HG02943 (cell line): ENCODE measurements around the gene SLC22A8.
"Not testable (repeated sequence)": the region's sequence is repeated elsewhere in the genome, so short reads cannot be mapped to it uniquely, and the experiment has no call there.

Source experiments
- ATAC-seq: cut with Tn5 transposase; IDR thresholded peaks from one replicate; pipeline ENCODE4 v1.9.1; 2021; ENCODE audit warnings: mild to moderate bottlenecking, low read depth, moderate library complexity; ENCODE audit not compliant: unreplicated experiment

SLC22A8 gene

DNA sequence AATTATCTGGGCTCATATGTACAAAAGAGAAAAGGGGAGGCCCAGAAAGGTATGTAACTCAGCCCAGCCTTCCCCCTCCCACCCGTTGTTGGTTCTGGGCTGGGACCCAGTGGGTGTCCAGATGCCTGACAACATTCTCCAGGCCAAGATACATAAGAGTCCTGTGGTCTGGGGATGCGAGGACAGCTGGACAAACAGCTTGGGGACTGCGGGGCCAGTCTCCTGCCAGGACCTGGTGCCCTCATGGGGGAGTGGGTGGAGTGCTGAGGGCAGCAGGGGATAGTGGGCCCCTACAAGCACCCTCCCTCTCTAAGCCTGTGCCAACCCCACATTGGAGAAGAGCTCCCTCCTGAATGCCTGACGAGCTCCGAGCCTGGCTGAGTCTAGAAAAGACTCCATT lies 27.4 kb downstream of the SLC22A8 start:
- no peak for ATAC-seq

- no peak for ATAC-seq
Observed at GRCh38 chr11:62985041-62985750, 30.4 kb downstream of the SLC22A8 start.

DNA sequence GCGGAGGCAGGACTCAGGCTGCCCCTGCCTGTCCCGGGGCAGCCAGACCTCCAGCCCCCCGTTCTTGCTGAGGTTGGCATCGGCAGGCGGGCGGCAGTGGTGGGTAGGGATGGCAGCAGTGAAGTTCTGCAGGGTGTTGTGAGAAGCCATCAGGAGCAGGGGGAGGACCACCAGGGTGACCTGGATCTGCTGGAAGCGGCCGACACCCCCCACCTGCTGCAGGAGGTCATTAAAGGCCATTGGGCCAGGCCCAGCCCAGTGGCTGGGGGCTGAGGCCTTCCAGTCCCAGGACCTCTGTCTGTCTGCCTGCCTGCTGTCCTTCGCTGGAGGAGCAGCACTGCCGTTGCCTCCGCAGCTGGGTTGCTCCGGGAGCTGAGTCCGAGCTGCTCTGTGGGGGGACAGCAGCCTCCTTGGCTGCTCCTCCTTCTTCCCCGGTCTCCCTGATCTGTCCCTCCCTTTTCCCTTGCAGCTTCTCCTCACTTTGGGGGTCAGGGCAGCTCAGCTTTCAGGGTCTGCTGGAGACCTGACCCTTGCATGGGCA lies 31.1 kb downstream of the SLC22A8 start, which contains the start of gene SLC22A6:
Gene SLC22A6 (minus strand): TSS at position 517 of the 541 bp plus-strand sequence. CDS start 277 bp downstream, at position 240.
- no peak for ATAC-seq

- no peak for ATAC-seq
Observed at GRCh38 chr11:62983536-62984199, 32.0 kb downstream of the SLC22A8 start.

DNA sequence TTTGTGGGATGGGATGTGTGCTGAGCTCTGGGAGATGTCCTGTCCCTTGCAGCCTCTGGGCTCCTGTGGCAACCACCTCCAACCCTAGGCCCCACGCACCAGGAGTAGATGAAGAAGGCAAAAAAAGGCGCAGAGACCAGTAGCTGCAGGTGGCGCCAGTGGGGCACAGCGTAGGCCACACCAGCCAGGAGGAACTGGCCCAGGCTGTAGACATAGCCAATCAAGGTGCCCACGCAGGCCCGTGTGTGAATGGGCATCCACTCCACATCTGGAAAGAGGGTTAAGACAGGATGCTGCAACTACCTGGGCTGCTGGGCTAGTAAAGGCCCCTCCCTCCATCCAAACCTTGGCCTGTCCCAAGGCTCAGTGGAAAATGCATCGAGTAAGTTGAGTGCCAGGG lies 33.9 kb downstream of the SLC22A8 start:
- ATAC-seq = no peak

GRCh38 chr11:62980133-62980760 lies 35.4 kb downstream of the SLC22A8 start:
- no peak for ATAC-seq

GRCh38 chr11:62976109-62976508 lies 39.5 kb downstream of the SLC22A8 start:
- ATAC-seq = no peak

- ATAC-seq = no peak
Observed at GRCh38 chr11:62974848-62975522, 40.7 kb downstream of the SLC22A8 start.

- ATAC-seq = no peak
Observed at GRCh38 chr11:62965574-62965973, 50.1 kb downstream of the SLC22A8 start.

DNA sequence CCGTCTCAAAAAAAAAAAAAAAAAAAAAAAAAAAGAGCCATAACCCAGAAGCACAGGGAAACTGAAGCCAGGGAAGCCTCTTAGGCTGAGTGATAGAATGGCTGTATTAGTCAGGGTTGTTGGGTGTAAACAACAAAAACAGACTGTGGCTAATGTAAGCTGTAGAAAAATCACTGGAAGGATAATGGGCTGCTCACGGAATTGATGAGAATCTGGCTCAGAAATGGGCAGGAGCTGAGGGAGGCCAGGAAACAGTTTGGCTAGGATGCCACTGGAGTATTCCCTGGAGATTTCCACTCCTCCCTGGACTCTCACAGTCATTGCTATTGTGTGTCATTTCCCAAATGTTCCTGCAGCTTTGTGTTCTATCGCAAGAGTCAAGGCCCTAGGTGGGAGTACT lies 53.2 kb downstream of the SLC22A8 start:
- ATAC-seq = no peak

DNA sequence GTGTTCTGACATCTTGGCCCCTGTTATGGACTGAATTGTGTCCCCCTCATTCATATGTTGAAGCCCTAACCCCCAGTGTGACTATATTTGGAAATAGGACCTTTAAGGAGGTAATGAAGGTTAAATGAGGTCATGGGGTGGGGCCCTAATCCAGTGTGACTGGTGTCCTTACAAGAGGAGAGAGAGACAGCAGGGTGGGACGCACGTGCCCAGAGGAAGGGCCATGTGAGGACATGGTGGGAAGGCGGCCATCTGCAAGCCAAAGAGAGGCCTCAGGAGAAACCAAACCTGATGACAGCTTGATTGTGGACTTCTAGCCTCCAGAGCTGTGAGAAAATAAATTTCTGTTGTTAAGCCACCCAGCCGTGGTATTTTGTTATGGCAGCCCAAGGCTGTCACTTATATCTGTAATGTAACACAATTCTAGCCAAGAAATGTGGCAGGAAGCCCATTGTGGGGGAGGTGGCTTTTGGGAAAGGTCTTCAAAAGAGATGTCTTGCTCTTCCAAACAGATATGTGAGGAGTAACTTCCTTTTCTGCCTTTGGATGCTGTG lies 54.5 kb downstream of the SLC22A8 start:
- no peak for ATAC-seq

DNA sequence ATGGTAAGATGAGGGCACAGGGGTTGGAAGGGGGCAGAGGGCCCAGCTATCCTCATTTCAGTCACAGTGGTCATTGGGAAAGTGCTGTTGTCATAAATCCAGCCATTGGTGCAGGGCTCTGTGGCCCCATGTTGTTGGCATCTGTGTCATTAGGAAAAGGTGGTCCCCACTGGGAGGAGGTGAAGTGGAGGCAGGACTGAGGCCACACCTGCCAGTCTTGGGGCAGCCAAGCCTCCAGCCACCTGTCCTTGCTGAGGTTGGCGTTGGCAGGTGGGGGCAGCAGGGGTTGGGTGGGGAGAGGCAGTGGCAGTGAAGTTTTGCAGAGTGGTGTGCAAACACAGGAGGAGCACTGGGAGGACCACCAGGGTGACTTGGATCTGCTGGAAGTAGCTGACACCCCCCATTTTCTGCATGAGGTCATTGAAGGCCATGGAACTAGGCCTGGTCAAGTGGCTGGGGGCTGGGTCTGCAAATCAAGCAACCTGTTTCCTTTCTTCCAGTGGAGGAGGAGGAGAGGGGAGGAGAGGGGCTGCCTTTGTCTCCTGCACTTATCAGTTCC lies 56.1 kb downstream of the SLC22A8 start:
- ATAC-seq = no peak

- no peak for ATAC-seq
Observed at GRCh38 chr11:62958547-62959421, 56.9 kb downstream of the SLC22A8 start.

DNA sequence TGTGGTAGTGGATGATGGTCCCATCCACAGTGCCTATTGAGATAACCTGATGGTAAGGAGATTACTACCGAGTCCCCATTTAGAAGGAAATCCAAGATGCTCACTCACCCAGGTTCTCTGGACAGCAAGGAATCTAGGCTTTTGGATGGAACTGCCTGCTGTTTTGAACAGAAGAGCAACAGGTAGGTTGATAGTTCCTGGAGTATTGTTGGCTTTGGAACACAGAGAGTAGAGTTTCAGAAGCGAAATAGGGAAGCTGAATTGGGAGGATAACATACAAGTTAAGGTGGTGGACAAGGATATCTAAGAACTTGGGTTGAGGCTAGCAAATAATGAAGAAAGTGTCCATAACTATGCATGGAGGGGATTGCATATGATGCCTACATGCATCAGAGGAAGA lies 58.5 kb downstream of the SLC22A8 start:
- no peak for ATAC-seq

DNA sequence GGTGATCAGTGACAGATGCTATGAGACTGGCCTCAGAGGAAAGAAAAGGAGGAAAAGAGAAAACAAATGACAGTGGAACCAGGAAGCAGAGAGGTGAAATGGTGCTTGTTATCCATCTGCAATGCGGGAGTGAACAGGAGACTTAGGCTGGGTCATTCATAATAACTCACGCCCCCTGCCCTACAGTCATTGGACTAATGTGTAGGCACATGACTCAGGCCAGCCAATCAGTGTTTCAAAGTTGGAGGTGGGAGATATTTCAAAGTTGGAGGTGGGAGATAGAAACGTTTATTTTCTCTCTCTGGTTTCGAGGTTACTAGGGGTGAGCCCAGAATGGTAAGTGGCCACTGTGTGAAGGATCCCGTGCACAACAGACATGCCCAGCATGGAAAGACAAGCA lies 61.2 kb downstream of the SLC22A8 start:
- ATAC-seq = no peak

DNA sequence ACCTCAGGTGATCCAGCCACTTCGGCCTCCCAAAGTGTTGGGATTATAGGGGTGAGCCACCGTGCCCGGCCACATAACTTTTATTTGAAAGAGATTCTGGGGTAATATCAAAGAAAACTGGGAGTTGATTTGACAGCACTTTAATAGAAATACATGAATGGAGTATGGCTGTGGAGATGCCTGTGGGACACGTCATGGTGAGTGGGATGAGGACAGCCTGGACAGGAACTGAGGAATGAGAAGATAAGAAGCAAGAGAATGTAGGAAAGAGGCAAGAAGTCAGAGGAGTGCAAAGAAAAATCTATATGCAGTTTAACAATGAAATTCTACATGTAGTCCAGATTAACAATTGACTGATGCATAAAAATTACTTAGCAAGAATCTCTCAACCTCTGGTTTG lies 61.8 kb downstream of the SLC22A8 start:
- no peak for ATAC-seq

- ATAC-seq = no peak
Observed at GRCh38 chr11:62948765-62949320, 66.8 kb downstream of the SLC22A8 start.

GRCh38 chr11:62945538-62945937 lies 70.1 kb downstream of the SLC22A8 start:
- not testable (repeated sequence) for ATAC-seq
